GM23338 (cell line): ENCODE data around the gene C1orf115. TPM values are rescaled to one million over a fixed set of nuclear protein-coding genes. Genes with fewer than 3 reads are reported as not detected.

Experiments
- ATAC-seq: fragments of 200-7000 bp; cut with Tn5 transposase; 3 replicates; pipeline ENCODE4 v1.9.1; 2020
- DNase-seq: peaks from one replicate; pipeline ENCODE4 v3.0.0-alpha.2; 2015; ENCODE audit warnings: low spot score
- H2AFZ ChIP-seq: fragments of 200-600 bp; sonication (generic); 2 replicates; pipeline ENCODE4 v1.8.0; 2016; ENCODE audit warnings: antibody characterized with exemption, mild to moderate bottlenecking, moderate library complexity
- H3F3A ChIP-seq: fragments of 200-600 bp; sonication (generic); replicated peaks from 2 replicates; pipeline ENCODE4 v1.8.0; 2017; ENCODE audit warnings: antibody characterized with exemption, mixed run types, low read depth
- H3K27ac ChIP-seq: fragments of 200-600 bp; sonication (generic); 2 replicates; pipeline ENCODE4 v1.6.1; 2016; ENCODE audit warnings: low read depth
- H3K27me3 ChIP-seq: fragments of 200-600 bp; sonication (generic); 2 replicates; pipeline ENCODE4 v1.8.0; 2016; ENCODE audit warnings: mild to moderate bottlenecking, mixed run types, moderate library complexity; ENCODE audit not compliant: insufficient read depth
- H3K36me3 ChIP-seq: fragments of 200-600 bp; sonication (generic); 2 replicates; pipeline ENCODE4 v1.8.0; 2016; ENCODE audit warnings: mild to moderate bottlenecking; ENCODE audit not compliant: insufficient read depth
- H3K4me1 ChIP-seq: fragments of 200-600 bp; sonication (generic); 2 replicates; pipeline ENCODE4 v1.8.0; 2016; ENCODE audit warnings: mild to moderate bottlenecking, moderate library complexity; ENCODE audit not compliant: insufficient read depth
- H3K4me2 ChIP-seq: fragments of 200-600 bp; sonication (generic); 2 replicates; pipeline ENCODE4 v1.7.1; 2017; ENCODE audit warnings: mixed run types
- H3K4me3 ChIP-seq: fragments of 200-600 bp; sonication (generic); 2 replicates; pipeline ENCODE4 v1.6.1; 2016; ENCODE audit warnings: mixed run types
- H3K79me2 ChIP-seq: fragments of 200-600 bp; sonication (generic); replicated peaks from 2 replicates; pipeline ENCODE4 v1.8.0; 2017; ENCODE audit warnings: mild to moderate bottlenecking; ENCODE audit not compliant: insufficient read depth
- H3K9me2 ChIP-seq: fragments of 200-600 bp; sonication (generic); 2 replicates; pipeline ENCODE4 v1.8.0; 2017; ENCODE audit not compliant: insufficient read depth
- H4K20me1 ChIP-seq: fragments of 200-600 bp; sonication (generic); replicated peaks from 2 replicates; pipeline ENCODE4 v1.8.0; 2017; ENCODE audit warnings: mild to moderate bottlenecking; ENCODE audit not compliant: insufficient read depth
- H3K27ac Mint-ChIP-seq: 2 replicates; pipeline ENCODE4 v1.8.0; 2020; ENCODE audit warnings: inconsistent platforms, mild to moderate bottlenecking, moderate library complexity, mixed read lengths
- H3K27me3 Mint-ChIP-seq: 3 replicates; pipeline ENCODE4 v1.8.0; 2022; ENCODE audit warnings: low read depth, mild to moderate bottlenecking, moderate library complexity, mixed read lengths, inconsistent platforms; ENCODE audit not compliant: insufficient read depth, poor library complexity
- H3K36me3 Mint-ChIP-seq: 3 replicates; pipeline ENCODE4 v1.8.0; 2021; ENCODE audit warnings: low read depth, mild to moderate bottlenecking, inconsistent platforms, moderate library complexity, mixed read lengths
- H3K4me1 Mint-ChIP-seq: 3 replicates; pipeline ENCODE4 v1.8.0; 2020; ENCODE audit warnings: mild to moderate bottlenecking, inconsistent platforms, mixed read lengths
- H3K4me3 Mint-ChIP-seq: 3 replicates; pipeline ENCODE4 v1.8.0; 2021; ENCODE audit warnings: moderate library complexity, mild to moderate bottlenecking, inconsistent platforms, mixed read lengths
- H3K9me3 Mint-ChIP-seq: 3 replicates; pipeline ENCODE4 v1.8.0; 2020; ENCODE audit warnings: moderate library complexity, mild to moderate bottlenecking, inconsistent platforms, mixed read lengths
- CREB1 ChIP-seq: fragments of 250-450 bp; sonication (Bioruptor Pico); IDR thresholded peaks from 2 replicates; pipeline ENCODE4 v1.5.0; 2020; ENCODE audit warnings: low read depth, mild to moderate bottlenecking, moderate library complexity
- CTCF ChIP-seq, 2 experiments: fragments of 200-600 bp in 1 of 2; sonication (generic) in 1 of 2; conservative IDR thresholded peaks; 2 replicates each; pipeline versions ENCODE4 v1.5.1 to v1.6.1; 2016 to 2017; ENCODE audit warnings: antibody characterized with exemption in 2 of 2, low read depth in 2 of 2, mild to moderate bottlenecking in 2 of 2, moderate library complexity in 1 of 2
- EZH2 ChIP-seq: fragments of 200-600 bp; sonication (generic); IDR thresholded peaks from one replicate; pipeline ENCODE4 v1.8.0; 2017; ENCODE audit warnings: antibody characterized with exemption, mild to moderate bottlenecking, low read depth; ENCODE audit not compliant: unreplicated experiment
- REST ChIP-seq: IDR thresholded peaks from one replicate; pipeline ENCODE4 v1.6.1; 2018; ENCODE audit warnings: antibody characterized with exemption; ENCODE audit not compliant: unreplicated experiment
- ZNF462 ChIP-seq: fragments of 250-450 bp; sonication (Bioruptor Pico); IDR thresholded peaks from 2 replicates; pipeline ENCODE4 v1.5.0; 2020; ENCODE audit warnings: mild to moderate bottlenecking, moderate library complexity
- polyA plus RNA-seq: library from polyadenylated mRNA; unstranded; fragments of >200 nt; fragmentation: Nextera tagmentation; extraction: Ambion mirVana; gene quantifications from 2 replicates; pipeline ENCODE4 v1.2.1, GENCODE V29; 2016
- total RNA-seq: library from RNA; depleted of rRNA; stranded (reverse); fragments of >200 nt; shearing (Covaris generic); gene quantifications from 2 replicates; pipeline ENCODE4 v1.2.3, GENCODE V29; 2014
- TF ChIP-seq, protein P1 (sequence below): IDR thresholded peaks from 2 replicates; pipeline ENCODE4 v1.6.1; 2016; ENCODE audit warnings: antibody characterized with exemption

C1orf115 gene
- total and polyA plus RNA-seq, 2 experiments from 2014 or later, result 2.5 to 6.0 TPM

- TF ChIP-seq ZNF462 (CRISPR knock-in tag), result no peak
These were observed 497 bp upstream of the C1orf115 start (continued) for GRCh38 chr1:220689666-220690065.

- no peak for DNase-seq
- peaks cover 10% of the 10 kb centered on the region; the same call in 2 of the 3 replicates for H3K4me1 Mint-ChIP-seq
- peak overlapping the region; percentile 66 for H3K4me3 ChIP-seq
These were observed 1.0 kb downstream of the C1orf115 start for GRCh38 chr1:220691053-220691684.

More at GRCh38 chr1:220691053-220691684, 1.0 kb downstream of the C1orf115 start:
- 0 out of 2 replicates have a peak, but pooled peaks cover 7% of the 10 kb centered on the region for H3K4me1 ChIP-seq
- peak overlapping the region; percentile 95; the same call in 1 of the 2 replicates for H2AFZ ChIP-seq
- Mint-ChIP-seq H3K27me3 (peaks cover 16% of the 10 kb centered on the region), H3K27ac (no peak overlapping the region), H3K4me3 (peak overlapping the region; percentile 84), H3K9me3 (no peaks in the 10 kb centered on the region), H3K36me3 (no peaks in the 10 kb centered on the region)
- H3K79me2 ChIP-seq, result no peaks in the 10 kb centered on the region
- peak overlapping the region; percentile 99 for H3K4me2 ChIP-seq
- 0 out of 2 replicates have a peak, but pooled peaks cover 3% of the 10 kb centered on the region for H3F3A ChIP-seq
- H4K20me1 ChIP-seq, result 0 out of 2 replicates have a peak, but pooled peaks cover 3% of the 10 kb centered on the region
- H3K27me3 ChIP-seq, result peaks cover 33% of the 10 kb centered on the region
- H3K9me2 ChIP-seq, result peaks cover 11% of the 10 kb centered on the region; the same call in 1 of the 2 replicates
- TF ChIP-seq, protein P1, sequence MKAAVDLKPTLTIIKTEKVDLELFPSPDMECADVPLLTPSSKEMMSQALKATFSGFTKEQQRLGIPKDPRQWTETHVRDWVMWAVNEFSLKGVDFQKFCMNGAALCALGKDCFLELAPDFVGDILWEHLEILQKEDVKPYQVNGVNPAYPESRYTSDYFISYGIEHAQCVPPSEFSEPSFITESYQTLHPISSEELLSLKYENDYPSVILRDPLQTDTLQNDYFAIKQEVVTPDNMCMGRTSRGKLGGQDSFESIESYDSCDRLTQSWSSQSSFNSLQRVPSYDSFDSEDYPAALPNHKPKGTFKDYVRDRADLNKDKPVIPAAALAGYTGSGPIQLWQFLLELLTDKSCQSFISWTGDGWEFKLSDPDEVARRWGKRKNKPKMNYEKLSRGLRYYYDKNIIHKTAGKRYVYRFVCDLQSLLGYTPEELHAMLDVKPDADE, result no peak
- TF ChIP-seq EZH2, result peak; percentile 0
- TF ChIP-seq REST, result no peak
- TF ChIP-seq CTCF (conservative IDR thresholded peaks at IDR 0.05; ENCODE audit: low read depth in 2 of 2), result no peak
- no peak for TF ChIP-seq CREB1
- no peak overlapping the region for H3K27ac ChIP-seq
- no peak for ATAC-seq
- no peaks in the 10 kb centered on the region for H3K36me3 ChIP-seq
